ENCODE measurements around the gene CTSH.

Gene CTSH

DNA sequence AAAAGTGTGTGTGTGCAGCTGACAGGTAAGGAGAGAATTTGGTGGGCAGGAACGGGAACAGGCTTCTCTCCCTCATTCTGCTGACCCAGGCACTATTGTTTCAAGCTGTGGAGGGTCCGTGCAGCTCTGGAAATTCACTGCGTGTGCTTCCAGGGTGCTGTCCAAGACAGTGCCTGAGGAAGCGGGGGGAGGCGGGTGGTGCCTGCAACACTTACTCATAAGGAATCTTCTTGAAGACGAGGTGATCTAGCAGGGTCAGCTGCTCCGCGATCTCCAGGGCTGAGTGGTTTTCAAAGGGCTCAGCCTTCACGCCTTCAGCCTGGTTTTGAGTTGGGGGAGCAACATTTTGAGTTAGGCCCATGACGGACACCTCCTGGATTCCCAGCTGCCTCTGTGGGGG, 46.6 kb upstream of the CTSH start:
- no peaks in the 10 kb centered on the region for H3K27me3 ChIP-seq
- H3K36me3 ChIP-seq: no peaks in the 10 kb centered on the region
- peaks cover 0 to 19% (median 7%) of the 10 kb centered on the region in 4 donors for H3K4me1 ChIP-seq
- no peaks in the 10 kb centered on the region for H3K9me3 ChIP-seq
- intact Hi-C loops (cut with DNase I; ENCODE audit: low total_unique reads): no loop called here
- TF ChIP-seq, protein P1, sequence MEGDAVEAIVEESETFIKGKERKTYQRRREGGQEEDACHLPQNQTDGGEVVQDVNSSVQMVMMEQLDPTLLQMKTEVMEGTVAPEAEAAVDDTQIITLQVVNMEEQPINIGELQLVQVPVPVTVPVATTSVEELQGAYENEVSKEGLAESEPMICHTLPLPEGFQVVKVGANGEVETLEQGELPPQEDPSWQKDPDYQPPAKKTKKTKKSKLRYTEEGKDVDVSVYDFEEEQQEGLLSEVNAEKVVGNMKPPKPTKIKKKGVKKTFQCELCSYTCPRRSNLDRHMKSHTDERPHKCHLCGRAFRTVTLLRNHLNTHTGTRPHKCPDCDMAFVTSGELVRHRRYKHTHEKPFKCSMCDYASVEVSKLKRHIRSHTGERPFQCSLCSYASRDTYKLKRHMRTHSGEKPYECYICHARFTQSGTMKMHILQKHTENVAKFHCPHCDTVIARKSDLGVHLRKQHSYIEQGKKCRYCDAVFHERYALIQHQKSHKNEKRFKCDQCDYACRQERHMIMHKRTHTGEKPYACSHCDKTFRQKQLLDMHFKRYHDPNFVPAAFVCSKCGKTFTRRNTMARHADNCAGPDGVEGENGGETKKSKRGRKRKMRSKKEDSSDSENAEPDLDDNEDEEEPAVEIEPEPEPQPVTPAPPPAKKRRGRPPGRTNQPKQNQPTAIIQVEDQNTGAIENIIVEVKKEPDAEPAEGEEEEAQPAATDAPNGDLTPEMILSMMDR (IDR thresholded peaks at IDR 0.05): no peak
- H3K27ac ChIP-seq: no peak overlapping the region
- no peak for DNase-seq
- H3K4me3 ChIP-seq: no peak overlapping the region

DNA sequence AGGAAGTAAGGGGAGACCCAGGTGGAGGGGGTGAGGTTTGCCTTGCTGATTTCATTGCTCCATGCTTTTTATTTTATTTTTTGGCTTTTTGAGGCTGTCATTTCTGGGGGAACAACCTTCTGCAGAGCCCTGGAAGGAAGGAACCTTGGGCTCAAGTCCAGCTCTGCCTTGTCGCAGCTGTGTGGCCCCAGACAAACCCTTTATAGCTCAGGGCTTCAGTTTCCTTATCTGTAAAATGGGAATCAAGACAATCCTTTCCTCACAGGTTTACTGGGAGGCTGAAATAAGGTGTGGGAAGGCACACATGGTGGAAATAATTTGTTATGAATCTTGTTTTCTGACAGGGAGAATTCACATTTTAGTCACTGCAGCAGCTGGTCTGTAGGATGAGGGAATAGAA, 45.4 kb upstream of the CTSH start:
- intact Hi-C loops (cut with DNase I; ENCODE audit: low total_unique reads): no loop called here
- H3K4me3 ChIP-seq: no peak overlapping the region
- DNase-seq: no peak
- TF ChIP-seq, protein P1 (IDR thresholded peaks at IDR 0.05): no peak
- peaks cover 0 to 19% (median 7%) of the 10 kb centered on the region in 4 donors for H3K4me1 ChIP-seq
- H3K27me3 ChIP-seq: no peaks in the 10 kb centered on the region
- no peak overlapping the region for H3K27ac ChIP-seq
- no peaks in the 10 kb centered on the region for H3K36me3 ChIP-seq
- no peaks in the 10 kb centered on the region for H3K9me3 ChIP-seq

DNA sequence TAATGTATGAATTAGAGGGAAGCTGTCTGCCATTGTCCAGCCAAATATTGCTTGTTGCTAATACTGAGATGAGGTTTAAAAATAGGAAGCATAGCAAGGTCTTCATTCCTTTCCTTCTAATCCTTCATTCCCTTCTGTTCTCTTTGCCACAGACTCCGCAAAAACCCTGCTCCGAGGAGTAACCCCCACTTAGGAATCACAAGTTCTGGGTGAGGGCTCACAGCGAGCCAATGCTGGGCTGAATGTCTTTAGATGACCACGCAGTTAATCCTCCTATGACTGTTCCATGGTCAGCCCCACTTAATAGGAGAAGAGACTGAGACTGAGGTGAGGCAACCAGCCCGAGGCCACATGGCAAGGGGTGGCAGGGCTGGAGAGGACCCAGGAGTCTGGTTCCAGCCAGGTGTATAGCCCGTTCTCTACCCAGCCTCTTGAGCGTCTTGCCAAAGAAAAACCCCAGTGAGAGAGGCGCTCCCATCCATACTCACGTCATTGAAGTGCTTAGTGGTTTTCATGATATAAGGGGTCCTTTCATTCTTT, 44.9 kb upstream of the CTSH start:
- intact Hi-C loops (cut with DNase I; ENCODE audit: low total_unique reads): no loop called here
- no peaks in the 10 kb centered on the region for H3K36me3 ChIP-seq
- peak overlapping the region in 1 of 2 donors; percentile 57 for H3K27ac ChIP-seq
- no peaks in the 10 kb centered on the region for H3K27me3 ChIP-seq
- TF ChIP-seq, protein P1 (IDR thresholded peaks at IDR 0.05): no peak
- no peak overlapping the region for H3K4me3 ChIP-seq
- peaks cover 0 to 19% (median 7%) of the 10 kb centered on the region in 4 donors for H3K4me1 ChIP-seq
- H3K9me3 ChIP-seq: no peaks in the 10 kb centered on the region
- DNase-seq: no peak

DNA sequence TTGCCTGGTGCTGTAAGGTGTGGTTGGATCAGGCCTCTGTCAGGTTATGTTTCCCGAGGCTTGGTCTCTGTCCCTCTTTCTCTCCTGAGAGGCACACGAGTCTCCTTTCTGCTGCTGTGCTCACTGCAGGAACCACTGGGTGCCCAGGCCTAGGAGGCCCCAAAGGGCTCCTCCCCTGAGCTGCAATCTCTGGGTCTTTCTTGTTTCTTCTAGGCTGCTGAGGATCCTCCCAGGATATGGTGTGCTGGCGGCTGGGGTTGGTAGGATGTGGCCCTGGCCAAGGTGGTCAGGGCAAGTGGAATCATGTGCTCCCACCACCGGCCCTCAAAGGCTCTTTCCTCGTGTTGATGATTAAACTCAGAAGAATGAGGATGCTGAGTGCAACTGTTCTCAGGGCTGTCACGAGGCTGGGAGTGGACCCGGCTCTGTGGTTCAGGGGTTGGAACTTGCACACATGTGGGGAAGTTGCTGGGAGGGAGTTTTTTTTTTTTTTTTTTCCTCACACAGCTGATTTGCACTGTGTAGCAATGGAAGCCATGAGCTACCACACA, 43.6 kb upstream of the CTSH start:
- Histone ChIP-seq H3K4me1 (peaks cover 0 to 23% (median 7%) of the 10 kb centered on the region in 4 donors), H3K27ac (peak overlapping the region; percentile 54 to 65), H3K9me3 (no peaks in the 10 kb centered on the region), H3K27me3 (no peaks in the 10 kb centered on the region), H3K36me3 (no peaks in the 10 kb centered on the region), H3K4me3 (no peak overlapping the region)
- DNase-seq: peak; percentile 94 to 95
- intact Hi-C loops (cut with DNase I; ENCODE audit: low total_unique reads): no loop called here
- TF ChIP-seq, protein P1 (IDR thresholded peaks at IDR 0.05): no peak

DNA sequence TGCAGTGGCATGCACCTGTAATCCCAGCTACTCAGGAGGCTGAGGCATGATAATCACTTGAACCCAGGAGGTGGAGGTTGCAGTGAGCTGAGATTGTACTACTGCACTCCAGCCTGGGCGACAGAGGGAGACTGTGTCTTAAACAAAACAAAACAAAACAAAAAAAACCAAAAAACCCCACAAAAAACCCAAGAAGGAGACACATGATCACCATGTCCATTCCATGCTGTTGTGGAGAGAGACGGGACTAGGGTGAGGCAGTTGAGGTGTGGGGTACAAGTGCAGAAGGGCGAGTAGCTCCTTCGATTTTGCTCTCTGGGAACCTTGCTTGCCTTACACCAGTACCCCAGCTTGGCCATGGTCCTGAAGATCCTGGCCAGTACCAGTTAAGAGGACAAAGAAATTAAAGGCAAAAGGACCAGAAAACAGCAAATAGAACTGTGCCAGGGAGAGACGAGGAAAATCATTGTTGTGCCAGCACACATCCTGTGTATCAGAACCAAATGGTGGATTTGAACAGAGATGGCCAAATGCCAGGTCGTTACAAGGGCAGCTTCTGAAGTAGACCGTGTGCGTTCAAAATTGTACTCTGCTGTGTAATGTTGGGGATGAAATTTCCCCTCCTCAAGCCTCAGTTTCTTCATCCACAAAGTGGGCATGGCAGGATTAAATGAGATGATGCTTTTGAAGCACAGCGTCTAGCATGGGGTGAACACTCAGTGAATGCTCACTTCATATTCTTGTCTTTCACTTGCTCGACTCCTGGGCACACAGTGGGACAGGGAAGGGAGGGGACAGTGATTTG, 42.9 kb upstream of the CTSH start:
- intact Hi-C loops (cut with DNase I; ENCODE audit: low total_unique reads): no loop called here
- no peaks in the 10 kb centered on the region for H3K36me3 ChIP-seq

More for the DNA sequence above, 42.9 kb upstream of the CTSH start:
- TF ChIP-seq, protein P1 (IDR thresholded peaks at IDR 0.05): no peak
- Histone ChIP-seq H3K27me3 (no peaks in the 10 kb centered on the region), H3K27ac (peak overlapping the region; percentile 36 to 65), H3K4me3 (no peak overlapping the region), H3K9me3 (no peaks in the 10 kb centered on the region), H3K4me1 (peaks cover 0 to 26% (median 8%) of the 10 kb centered on the region in 4 donors)
- no peak for DNase-seq

All from tibial artery (tissue), 4 donors.